Lower leg skin (tissue), 4 donors: Measurements from ENCODE around the gene IFT88. TPM values are rescaled to one million over a fixed set of nuclear protein-coding genes. Genes with fewer than 3 reads are reported as not detected.

Experiments used
- DNase-seq, 2 donors: peaks; one replicate each; pipeline ENCODE4 v3.0.0-alpha.2; 2019; ENCODE audit warnings: low spot score in 2 of 2
- H3K4me3 ChIP-seq: fragments of 200-600 bp; sonication (generic); 2 replicates; pipeline ENCODE4 v1.5.1; 2017; ENCODE audit warnings: mild to moderate bottlenecking, low read depth; ENCODE audit not compliant: poor library complexity, severe bottlenecking
- CTCF ChIP-seq, 3 donors: fragments of 450-650 bp; IDR thresholded peaks; one replicate each; pipeline ENCODE4 v1.5.1; 2016; ENCODE audit warnings: antibody characterized with exemption in 3 of 3, mild to moderate bottlenecking in 3 of 3, moderate library complexity in 2 of 3
- POLR2A ChIP-seq, 2 donors: fragments of 450-650 bp; IDR thresholded peaks; one replicate each; pipeline ENCODE4 v1.6.1; 2016 to 2017; ENCODE audit warnings: antibody characterized with exemption in 2 of 2, mild to moderate bottlenecking in 1 of 2, moderate library complexity in 1 of 2
- WGBS, 2 donors: methylation state at CpG; one replicate each; pipeline ENCODE4 v1.1.5; 2018; 5-methylcytosine and 5-hydroxymethylcytosine counted together
- intact Hi-C: fragments of 100-400 bp; cut with DNase I; formaldehyde crosslinking; loops from one replicate; pipeline ENCODE4 v1.15.0; 2023; ENCODE audit warnings: low total_unique reads
- total RNA-seq, 4 donors: library from RNA; depleted of rRNA; stranded (reverse); fragments of >200 nt; gene quantifications; one replicate each; pipeline ENCODE4 v1.1.0, GENCODE V29; 2016

IFT88 gene
- total RNA-seq, 4 donors from 2014 or later = 3.5 to 8.0 (median 6.9) TPM

DNA sequence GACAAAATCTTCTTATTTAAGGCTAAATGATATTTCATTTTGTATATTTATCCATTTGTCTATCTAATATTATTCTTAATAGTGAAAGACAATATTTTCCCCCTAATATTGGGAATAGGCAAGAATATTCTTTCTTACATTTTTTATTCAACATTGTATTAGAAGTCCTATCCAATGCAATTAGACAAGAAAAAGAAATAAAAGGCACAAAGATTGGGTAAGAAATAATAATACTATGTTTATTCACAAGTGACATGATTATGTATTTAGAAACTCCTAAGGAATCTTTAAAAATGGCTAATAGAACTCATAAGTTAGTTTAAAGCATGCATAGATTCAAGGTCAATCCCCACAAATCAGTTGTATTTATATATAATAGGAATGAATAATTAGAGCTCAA lies 30.0 kb upstream of the IFT88 start:
- TF ChIP-seq CTCF (IDR thresholded peaks at IDR 0.05) (no peak), POLR2A (IDR thresholded peaks at IDR 0.05) (no peak)
- H3K4me3 ChIP-seq = no peak overlapping the region
- intact Hi-C loops = no loop called here
- DNase-seq = no peak

GRCh38 chr13:20544201-20544923 lies 22.6 kb upstream of the IFT88 start:
- H3K4me3 ChIP-seq = no peak overlapping the region
- TF ChIP-seq POLR2A (IDR thresholded peaks at IDR 0.05) (no peak), CTCF (IDR thresholded peaks at IDR 0.05) (no peak)
- whole genome bisulfite sequencing, 2 donors = 82 to 89% methylated on average over 7 of the region's 7 CpGs
- intact Hi-C loops = no loop called here
- no peak for DNase-seq

- DNase-seq = no peak
- TF ChIP-seq CTCF (IDR thresholded peaks at IDR 0.05) (no peak), POLR2A (IDR thresholded peaks at IDR 0.05) (no peak)
- intact Hi-C loops = no loop called here
- H3K4me3 ChIP-seq = no peak overlapping the region
- 62 to 70% methylated on average over 1 of the region's 1 CpG for WGBS, 2 donors
Measured at GRCh38 chr13:20546556-20546955, 20.4 kb upstream of the IFT88 start.

- no peak overlapping the region for H3K4me3 ChIP-seq
- TF ChIP-seq POLR2A (IDR thresholded peaks at IDR 0.05) = no peak
- no peak for TF ChIP-seq CTCF (IDR thresholded peaks at IDR 0.05)
- WGBS, 2 donors = 82 to 89% methylated on average over 4 of the region's 4 CpGs
- intact Hi-C loops = no loop called here
- no peak for DNase-seq
Measured at GRCh38 chr13:20547479-20547908, 19.5 kb upstream of the IFT88 start.

- DNase-seq = no peak
- TF ChIP-seq CTCF (IDR thresholded peaks at IDR 0.05) = no peak
- TF ChIP-seq POLR2A (IDR thresholded peaks at IDR 0.05) = no peak
- intact Hi-C loops = no loop called here
- 59 to 64% methylated on average over 5 of the region's 5 CpGs for WGBS, 2 donors
- H3K4me3 ChIP-seq = no peak overlapping the region
Measured at GRCh38 chr13:20550799-20551198, 16.2 kb upstream of the IFT88 start.

DNA sequence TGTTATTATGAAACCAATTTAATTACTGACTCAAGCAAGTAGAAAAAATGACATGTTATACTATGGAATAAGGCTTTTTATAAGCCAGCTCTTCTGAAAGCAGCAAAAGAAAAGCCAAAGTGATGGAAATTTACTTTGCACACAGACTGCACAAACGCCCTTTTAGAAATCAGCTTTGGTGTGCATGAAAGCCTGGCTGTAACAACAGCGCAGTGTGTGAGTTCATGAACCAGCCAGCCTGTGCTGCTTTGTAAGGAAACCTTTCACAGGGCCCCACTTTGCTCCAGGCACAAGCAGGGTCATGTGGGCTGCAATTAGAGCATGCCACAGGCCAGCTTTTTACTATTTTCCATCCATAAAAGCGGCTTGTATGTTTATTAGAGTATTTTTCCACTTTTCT lies 13.6 kb upstream of the IFT88 start:
- TF ChIP-seq CTCF (IDR thresholded peaks at IDR 0.05) = no peak
- no peak for TF ChIP-seq POLR2A (IDR thresholded peaks at IDR 0.05)
- 49 to 51% methylated on average over 3 of the region's 3 CpGs for WGBS, 2 donors
- DNase-seq = no peak
- no peak overlapping the region for H3K4me3 ChIP-seq
- intact Hi-C loops = no loop called here
